Activated naive CD8-positive, alpha-beta T cell treated with anti-CD3 and anti-CD28 coated beads, Interleukin-2, amount 10 ng/mL, durations not matched to agents 7 days and 5 days (primary cell): ENCODE measurements around the gene PLXNB2. TPM values are rescaled to one million over a fixed set of nuclear protein-coding genes. Genes with fewer than 3 reads are reported as not detected.

Source experiments
- ATAC-seq: fragments of 150-1000 bp; cut with Tn5 transposase; one replicate; pipeline ENCODE4 v1.10.0; 2021; ENCODE audit warnings: low read depth, moderate library complexity
- POLR2A ChIA-PET: fragments of 350-600 bp; sonication (Branson Sonifier 250); formaldehyde crosslinking; loops from one replicate; lab custom pipeline; 2021; ENCODE audit warnings: antibody characterized with exemption; lab: Charles Lee
- DNase-seq: peaks from one replicate; pipeline ENCODE4 v3.0.0; 2021
- H3K27ac Mint-ChIP-seq: one replicate; pipeline ENCODE4 v1.8.0; 2022; ENCODE audit warnings: mild to moderate bottlenecking, mixed read lengths
- H3K27me3 Mint-ChIP-seq: one replicate; pipeline ENCODE4 v1.8.0; 2022; ENCODE audit warnings: mild to moderate bottlenecking, moderate library complexity, mixed read lengths
- H3K36me3 Mint-ChIP-seq: one replicate; pipeline ENCODE4 v1.8.0; 2021; ENCODE audit warnings: mild to moderate bottlenecking, mixed read lengths
- H3K4me1 Mint-ChIP-seq: one replicate; pipeline ENCODE4 v1.8.0; 2021; ENCODE audit warnings: mixed read lengths
- H3K4me3 Mint-ChIP-seq: one replicate; pipeline ENCODE4 v1.8.0; 2022; ENCODE audit warnings: mild to moderate bottlenecking, moderate library complexity, mixed read lengths
- H3K9me3 Mint-ChIP-seq: one replicate; pipeline ENCODE4 v1.8.0; 2021; ENCODE audit warnings: mixed read lengths
- total RNA-seq, 2 experiments: library from RNA; stranded (reverse); gene quantifications; one replicate each; pipeline ENCODE4 v1.2.3, GENCODE V29; 2021

Gene PLXNB2
- total RNA-seq, 2 experiments from 2014 or later: 43.0 to 45.8 TPM

GRCh38 chr22:50294319-50294656 is 13.2 kb downstream of the PLXNB2 start:
- Mint-ChIP-seq H3K27ac (peak overlapping the region; percentile 78), H3K4me1 (peaks cover 16% of the 10 kb centered on the region)

DNA sequence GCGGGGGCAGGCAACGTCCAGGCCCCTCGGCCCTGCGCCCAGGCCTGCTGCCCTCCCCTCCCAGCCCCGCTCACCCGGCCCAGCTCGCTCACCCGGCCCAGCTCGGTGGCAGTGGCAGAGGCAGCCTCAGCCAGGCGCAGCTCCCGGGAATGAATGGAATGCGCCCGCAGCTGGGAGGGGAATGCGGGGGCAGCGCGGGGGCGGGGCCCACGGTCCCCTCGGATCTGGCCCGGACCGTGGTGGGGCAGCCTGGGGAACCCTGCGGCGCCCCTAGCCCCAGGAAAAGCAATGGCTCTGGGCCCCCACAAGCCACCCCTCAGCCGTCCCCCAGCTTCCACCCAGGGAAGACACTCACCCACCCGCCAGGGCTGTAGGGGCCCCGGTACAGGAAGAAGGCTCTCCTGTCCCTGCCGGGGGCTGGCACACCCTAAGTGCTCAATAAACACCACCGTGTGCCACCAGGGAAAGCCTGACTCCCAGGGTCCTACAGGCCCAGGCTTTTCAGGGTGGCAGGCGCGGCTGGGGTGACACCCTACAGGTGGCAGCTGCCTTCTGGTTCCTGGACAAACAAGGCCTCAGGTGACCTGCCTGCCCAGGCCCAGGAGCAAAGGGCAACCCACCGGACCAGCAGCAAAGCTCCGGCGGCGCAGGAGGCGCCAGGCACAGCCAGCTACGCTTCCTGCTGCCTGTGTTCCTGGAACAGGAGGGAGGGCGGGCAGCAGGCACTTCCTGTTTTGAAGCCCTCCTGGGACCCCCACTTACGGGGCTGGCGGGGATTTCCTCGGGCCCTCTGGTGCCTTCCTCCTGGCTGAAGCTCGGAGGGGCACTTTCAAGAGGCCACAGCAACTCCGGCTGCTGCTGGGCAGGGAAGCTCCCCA is 13.8 kb downstream of the PLXNB2 start:
- POLR2A ChIA-PET: interaction anchor here (0.5 to 3.7 kb wide), 13 partner anchors 11 to 289 kb away, joined by 3 to 51 read pairs (median 4); partner anchors contain the start of genes CHKB, DENND6B, HDAC10 and PLXNB2
- Mint-ChIP-seq H3K4me3 (peak overlapping the region; percentile 71), H3K4me1 (peaks cover 16% of the 10 kb centered on the region), H3K27ac (peak overlapping the region; percentile 78), H3K36me3 (peaks cover 2% of the 10 kb centered on the region), H3K9me3 (no peaks in the 10 kb centered on the region), H3K27me3 (peaks cover under 1% of the 10 kb centered on the region)
- ATAC-seq (peak; percentile 58), DNase-seq (peak; percentile 64)

More at GRCh38 chr22:50294319-50294656, 13.2 kb downstream of the PLXNB2 start:
- Mint-ChIP-seq H3K27me3 (peaks cover 4% of the 10 kb centered on the region), H3K36me3 (peaks cover 2% of the 10 kb centered on the region), H3K9me3 (no peaks in the 10 kb centered on the region), H3K4me3 (peak overlapping the region; percentile 71)
- POLR2A ChIA-PET: interaction anchor here (0.5 to 3.7 kb wide), 9 partner anchors 11 to 288 kb away, joined by 3 to 51 read pairs (median 4); partner anchors contain the start of genes CHKB, DENND6B and PLXNB2
- no peak for DNase-seq
- ATAC-seq: no peak

DNA sequence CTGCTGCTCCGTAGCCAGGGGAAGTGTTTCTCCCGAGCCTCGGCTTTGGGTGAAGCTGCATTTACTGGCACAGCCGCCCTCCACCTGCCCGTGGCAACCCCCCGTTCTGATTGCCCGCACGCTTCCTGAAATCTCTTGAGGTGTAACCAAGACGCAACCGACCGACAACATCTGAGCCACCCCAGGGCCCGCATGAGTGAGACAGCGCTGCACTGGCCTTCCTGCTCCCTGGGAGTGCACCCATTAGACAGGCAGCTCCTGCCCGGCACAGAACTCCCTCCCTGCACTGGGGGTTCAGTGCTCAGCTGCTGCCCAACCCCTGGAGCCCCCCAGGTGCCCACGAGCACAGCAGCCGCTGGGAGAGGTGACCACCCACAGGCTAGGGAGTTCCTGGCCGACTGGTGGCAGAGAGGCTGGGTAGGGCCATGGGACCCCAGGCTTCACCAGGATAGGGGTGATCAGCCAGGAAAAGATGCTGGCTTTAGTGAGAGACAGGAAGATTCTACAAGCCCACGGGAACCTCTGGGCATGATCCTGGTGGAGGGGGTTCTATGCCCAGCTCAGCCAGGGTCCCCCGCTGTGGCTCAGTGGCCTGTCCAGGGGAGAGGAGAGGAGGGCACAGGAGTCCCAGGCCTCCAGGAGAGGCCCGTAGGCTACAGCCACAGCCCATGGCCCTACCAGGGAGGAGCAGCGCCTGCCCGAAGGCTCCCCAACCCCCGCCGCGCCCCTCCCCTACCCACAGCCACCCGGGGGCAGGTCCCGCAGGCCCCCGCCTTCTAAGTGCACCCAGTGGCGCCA is 14.6 kb downstream of the PLXNB2 start:
- Mint-ChIP-seq H3K9me3 (no peaks in the 10 kb centered on the region), H3K36me3 (peaks cover 2% of the 10 kb centered on the region), H3K4me1 (peaks cover 16% of the 10 kb centered on the region), H3K4me3 (peak overlapping the region; percentile 80), H3K27ac (peak overlapping the region; percentile 81), H3K27me3 (no peaks in the 10 kb centered on the region)
- DNase-seq (peak; percentile 58), ATAC-seq (peak; percentile 40)
- POLR2A ChIA-PET: interaction anchor here (0.6 to 3.7 kb wide), 8 partner anchors 12 to 67 kb away, joined by 3 to 51 read pairs (median 5); partner anchors contain the start of genes DENND6B, HDAC10 and PLXNB2

GRCh38 chr22:50289942-50290630 is 17.4 kb downstream of the PLXNB2 start:
- H3K4me3 Mint-ChIP-seq: no peak overlapping the region
- peaks cover 2% of the 10 kb centered on the region for H3K36me3 Mint-ChIP-seq
- no peaks in the 10 kb centered on the region for H3K9me3 Mint-ChIP-seq
- POLR2A ChIA-PET: interaction anchor here (1.2 kb wide), 1 partner anchor 24 kb away, joined by 3 read pairs; no protein-coding TSS in a partner anchor
- no peaks in the 10 kb centered on the region for H3K27me3 Mint-ChIP-seq
- H3K27ac Mint-ChIP-seq: no peak overlapping the region
- DNase-seq (no peak), ATAC-seq (no peak)
- H3K4me1 Mint-ChIP-seq: peaks cover 16% of the 10 kb centered on the region

DNA sequence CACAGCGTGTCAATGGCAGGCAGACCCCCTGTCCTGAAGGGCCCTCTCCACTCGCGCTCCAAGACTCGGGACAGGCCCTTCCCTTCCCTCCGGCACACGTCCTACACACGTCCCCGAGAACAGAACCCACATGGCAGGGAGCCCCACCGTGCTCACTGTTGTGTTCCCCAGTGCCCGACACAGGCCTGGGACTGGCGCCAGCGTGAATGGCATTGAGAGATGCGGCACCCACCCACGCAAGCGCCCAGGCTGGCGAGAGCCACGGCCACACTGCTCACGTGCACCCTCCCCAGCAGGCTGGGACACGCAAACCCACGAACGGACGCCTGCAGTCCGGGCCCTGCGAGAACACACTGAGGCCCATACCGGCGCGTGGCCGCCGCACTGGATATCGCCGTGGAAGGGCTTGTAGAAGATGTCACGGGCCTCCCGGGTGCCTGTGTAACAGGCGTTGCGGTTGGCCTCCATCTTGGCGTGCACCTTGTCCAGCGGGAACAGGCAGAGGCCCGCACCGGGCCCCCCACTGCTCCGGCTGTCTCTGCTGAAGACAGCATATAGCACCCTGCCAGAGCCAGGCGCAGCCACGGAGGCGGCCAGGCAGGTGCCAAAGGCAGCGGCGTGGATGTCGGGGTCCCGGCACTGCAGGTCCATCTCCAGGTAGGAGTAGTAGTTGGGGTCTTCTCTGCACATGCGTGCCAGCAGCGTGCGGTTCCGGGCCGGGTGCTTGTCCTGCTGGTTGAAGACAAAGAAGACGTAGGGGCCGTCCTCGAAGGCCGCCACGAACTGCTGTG is 18.1 kb downstream of the PLXNB2 start:
- no peak overlapping the region for H3K4me3 Mint-ChIP-seq
- no peak for DNase-seq
- H3K9me3 Mint-ChIP-seq: no peaks in the 10 kb centered on the region
- no peak overlapping the region for H3K27ac Mint-ChIP-seq
- POLR2A ChIA-PET: interaction anchor here (1.4 kb wide), 1 partner anchor 25 kb away, joined by 3 read pairs; no protein-coding TSS in a partner anchor
- peaks cover 2% of the 10 kb centered on the region for H3K36me3 Mint-ChIP-seq
- H3K4me1 Mint-ChIP-seq: peaks cover 16% of the 10 kb centered on the region
- H3K27me3 Mint-ChIP-seq: no peaks in the 10 kb centered on the region
- ATAC-seq: no peak

DNA sequence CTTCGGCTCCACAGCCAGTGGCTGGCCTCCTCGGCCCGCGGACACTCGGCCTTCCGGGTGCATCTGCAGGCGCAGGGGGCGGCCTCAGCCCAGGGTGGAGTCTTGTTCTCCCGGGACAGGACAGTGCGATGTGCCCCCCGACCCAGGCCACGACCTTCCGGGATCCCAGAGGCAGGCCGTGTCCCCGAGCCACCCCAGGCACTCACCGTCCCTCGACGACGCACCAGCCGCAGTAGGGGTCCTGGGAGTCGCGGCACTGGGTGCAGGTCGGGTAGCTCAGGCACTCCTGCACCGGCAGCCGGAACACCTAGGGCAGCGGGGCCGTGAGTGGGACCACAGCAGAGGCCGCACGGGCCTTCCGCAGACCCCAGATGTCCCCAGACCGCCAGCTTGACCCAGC is 19.7 kb downstream of the PLXNB2 start:
- peaks cover 11% of the 10 kb centered on the region for H3K4me1 Mint-ChIP-seq
- POLR2A ChIA-PET: interaction anchor here (1.4 kb wide), 1 partner anchor 27 kb away, joined by 3 read pairs; no protein-coding TSS in a partner anchor
- ATAC-seq (no peak), DNase-seq (no peak)
- no peaks in the 10 kb centered on the region for H3K9me3 Mint-ChIP-seq
- peaks cover 2% of the 10 kb centered on the region for H3K36me3 Mint-ChIP-seq
- H3K27me3 Mint-ChIP-seq: no peaks in the 10 kb centered on the region
- no peak overlapping the region for H3K4me3 Mint-ChIP-seq
- no peak overlapping the region for H3K27ac Mint-ChIP-seq

- H3K27ac Mint-ChIP-seq: no peak overlapping the region
These were observed 20.6 kb downstream of the PLXNB2 start for GRCh38 chr22:50286701-50287318.

GRCh38 chr22:50286275-50286674 is 21.2 kb downstream of the PLXNB2 start:
- Mint-ChIP-seq H3K27ac (no peak overlapping the region), H3K36me3 (no peaks in the 10 kb centered on the region), H3K4me1 (no peaks in the 10 kb centered on the region), H3K27me3 (no peaks in the 10 kb centered on the region), H3K4me3 (no peak overlapping the region), H3K9me3 (no peaks in the 10 kb centered on the region)
- DNase-seq (no peak), ATAC-seq (no peak)
- POLR2A ChIA-PET: no interaction called here

More at GRCh38 chr22:50286701-50287318, 20.6 kb downstream of the PLXNB2 start:
- H3K36me3 Mint-ChIP-seq: no peaks in the 10 kb centered on the region
- DNase-seq (no peak), ATAC-seq (no peak)
- POLR2A ChIA-PET: no interaction called here
- H3K9me3 Mint-ChIP-seq: no peaks in the 10 kb centered on the region
- H3K4me3 Mint-ChIP-seq: no peak overlapping the region
- H3K4me1 Mint-ChIP-seq: peaks cover 3% of the 10 kb centered on the region
- no peaks in the 10 kb centered on the region for H3K27me3 Mint-ChIP-seq

DNA sequence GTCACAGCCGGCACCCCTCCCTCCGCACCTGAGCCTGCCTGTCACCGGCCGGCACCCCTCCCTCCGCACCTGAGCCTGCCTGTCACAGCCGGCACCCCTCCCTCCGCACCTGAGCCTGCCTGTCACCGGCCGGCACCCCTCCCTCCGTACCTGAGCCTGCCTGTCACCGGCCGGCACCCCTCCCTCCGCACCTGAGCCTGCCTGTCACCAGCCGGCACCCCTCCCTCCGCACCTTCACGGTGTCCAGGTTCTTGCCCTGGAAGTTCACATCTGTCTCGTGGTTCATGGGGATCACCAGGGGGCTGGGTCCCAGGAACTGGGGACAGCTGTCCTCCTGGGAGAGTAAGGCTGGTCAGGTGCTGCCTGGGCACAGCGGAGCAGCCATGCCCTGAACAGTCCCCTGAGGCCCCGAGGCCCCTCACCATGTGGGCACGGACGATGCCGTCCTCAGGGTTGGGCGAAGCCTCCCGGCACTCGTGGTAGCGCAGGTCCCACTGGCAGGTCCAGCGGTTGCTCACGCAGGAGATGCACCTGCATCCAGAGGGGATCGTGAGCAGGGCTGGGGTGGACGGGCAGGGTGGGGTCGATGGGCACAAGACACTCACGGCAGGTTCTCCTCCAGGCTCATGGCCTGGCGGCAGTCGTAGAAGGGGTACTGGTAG is 21.7 kb downstream of the PLXNB2 start:
- H3K4me1 Mint-ChIP-seq: no peaks in the 10 kb centered on the region
- H3K9me3 Mint-ChIP-seq: no peaks in the 10 kb centered on the region
- H3K27me3 Mint-ChIP-seq: no peaks in the 10 kb centered on the region
- no peak overlapping the region for H3K27ac Mint-ChIP-seq
- no peak overlapping the region for H3K4me3 Mint-ChIP-seq
- ATAC-seq (no peak), DNase-seq (no peak)
- POLR2A ChIA-PET: no interaction called here
- no peaks in the 10 kb centered on the region for H3K36me3 Mint-ChIP-seq

DNA sequence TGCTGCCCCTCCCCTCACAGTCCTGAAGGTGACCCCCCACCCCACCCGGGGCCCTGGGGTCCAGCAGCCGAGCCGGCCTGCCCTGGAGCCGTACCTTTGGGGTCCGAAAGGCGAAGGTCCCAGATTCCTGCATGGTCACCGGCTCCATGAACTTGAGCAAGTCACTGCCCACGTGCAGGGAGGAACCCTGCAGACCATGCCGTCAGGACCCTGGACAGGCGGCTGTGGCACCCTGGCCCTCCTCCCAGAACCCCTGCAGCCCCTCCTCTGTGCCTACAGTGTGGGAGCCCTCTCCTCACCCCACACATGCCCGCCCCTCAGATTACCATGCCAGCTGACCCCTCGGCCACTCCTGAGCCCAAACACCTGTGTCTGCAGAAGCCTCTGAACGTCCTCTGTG is 23.0 kb downstream of the PLXNB2 start:
- H3K27me3 Mint-ChIP-seq: no peaks in the 10 kb centered on the region
- no peak overlapping the region for H3K4me3 Mint-ChIP-seq
- DNase-seq (no peak), ATAC-seq (no peak)
- no peaks in the 10 kb centered on the region for H3K4me1 Mint-ChIP-seq
- H3K27ac Mint-ChIP-seq: no peak overlapping the region
- no peaks in the 10 kb centered on the region for H3K36me3 Mint-ChIP-seq
- POLR2A ChIA-PET: no interaction called here
- no peaks in the 10 kb centered on the region for H3K9me3 Mint-ChIP-seq

GRCh38 chr22:50283821-50284220 is 23.6 kb downstream of the PLXNB2 start:
- Mint-ChIP-seq H3K27me3 (no peaks in the 10 kb centered on the region), H3K27ac (no peak overlapping the region), H3K4me1 (no peaks in the 10 kb centered on the region), H3K4me3 (no peak overlapping the region), H3K9me3 (no peaks in the 10 kb centered on the region), H3K36me3 (no peaks in the 10 kb centered on the region)
- DNase-seq (no peak), ATAC-seq (no peak)
- POLR2A ChIA-PET: no interaction called here
